CD4-positive, alpha-beta T cell treated with Interleukin-2 at 100 ng/mL for 4 hours (primary cell): ENCODE measurements around the gene ISG20.

Source experiments
- DNase-seq: peaks from one replicate; pipeline ENCODE4 v3.0.0-alpha.2; 2020; ENCODE audit warnings: low spot score

Gene ISG20

GRCh38 chr15:88638626-88639372 is at the start of gene ISG20:
TSS of gene ISG20 (plus strand) at chr15:88639016. CDS start at chr15:88639367, 351 bp downstream.
- DNase-seq, result peak; percentile 98

GRCh38 chr15:88590759-88591158 is 48.1 kb upstream of the ISG20 start:
- no peak for DNase-seq

- no peak for DNase-seq
These were observed 47.4 kb upstream of the ISG20 start for GRCh38 chr15:88591384-88591783.

- no peak for DNase-seq
These were observed 34.9 kb upstream of the ISG20 start for GRCh38 chr15:88603885-88604284.

- no peak for DNase-seq
These were observed 34.2 kb upstream of the ISG20 start for GRCh38 chr15:88604381-88605188.

GRCh38 chr15:88605189-88606069 is 33.4 kb upstream of the ISG20 start:
- peak; percentile 24 for DNase-seq

GRCh38 chr15:88606070-88606794 is 32.6 kb upstream of the ISG20 start:
- no peak for DNase-seq

- DNase-seq, result no peak
These were observed 30.9 kb upstream of the ISG20 start for GRCh38 chr15:88607951-88608350.

- no peak for DNase-seq
These were observed 30.1 kb upstream of the ISG20 start for GRCh38 chr15:88608607-88609181.

GRCh38 chr15:88609344-88610090 is 29.3 kb upstream of the ISG20 start:
- DNase-seq, result no peak

GRCh38 chr15:88610701-88611231 is 28.1 kb upstream of the ISG20 start:
- no peak for DNase-seq

- DNase-seq, result no peak
These were observed 26.5 kb upstream of the ISG20 start for GRCh38 chr15:88612186-88612796.

GRCh38 chr15:88613074-88613944 is 25.5 kb upstream of the ISG20 start:
- DNase-seq, result no peak

GRCh38 chr15:88615303-88616107 is 23.3 kb upstream of the ISG20 start:
- no peak for DNase-seq

- no peak for DNase-seq
These were observed 22.6 kb upstream of the ISG20 start for GRCh38 chr15:88616240-88616639.

- no peak for DNase-seq
These were observed 21.6 kb upstream of the ISG20 start for GRCh38 chr15:88617031-88617722.

GRCh38 chr15:88617790-88618189 is 21.0 kb upstream of the ISG20 start:
- DNase-seq, result no peak
